Measurements from ENCODE around the gene ZBTB12. TPM values are rescaled to one million over a fixed set of nuclear protein-coding genes. Genes with fewer than 3 reads are reported as not detected.

The ZBTB12 gene
- total and polyA plus RNA-seq, 9 of the 15 experiments (the other 6 are each of a cell fraction or from before 2014, with no cell fraction given) = 0.03 to 12.4 (median 5.8) TPM; not detected in 1

- TF ChIP-seq, protein P1, sequence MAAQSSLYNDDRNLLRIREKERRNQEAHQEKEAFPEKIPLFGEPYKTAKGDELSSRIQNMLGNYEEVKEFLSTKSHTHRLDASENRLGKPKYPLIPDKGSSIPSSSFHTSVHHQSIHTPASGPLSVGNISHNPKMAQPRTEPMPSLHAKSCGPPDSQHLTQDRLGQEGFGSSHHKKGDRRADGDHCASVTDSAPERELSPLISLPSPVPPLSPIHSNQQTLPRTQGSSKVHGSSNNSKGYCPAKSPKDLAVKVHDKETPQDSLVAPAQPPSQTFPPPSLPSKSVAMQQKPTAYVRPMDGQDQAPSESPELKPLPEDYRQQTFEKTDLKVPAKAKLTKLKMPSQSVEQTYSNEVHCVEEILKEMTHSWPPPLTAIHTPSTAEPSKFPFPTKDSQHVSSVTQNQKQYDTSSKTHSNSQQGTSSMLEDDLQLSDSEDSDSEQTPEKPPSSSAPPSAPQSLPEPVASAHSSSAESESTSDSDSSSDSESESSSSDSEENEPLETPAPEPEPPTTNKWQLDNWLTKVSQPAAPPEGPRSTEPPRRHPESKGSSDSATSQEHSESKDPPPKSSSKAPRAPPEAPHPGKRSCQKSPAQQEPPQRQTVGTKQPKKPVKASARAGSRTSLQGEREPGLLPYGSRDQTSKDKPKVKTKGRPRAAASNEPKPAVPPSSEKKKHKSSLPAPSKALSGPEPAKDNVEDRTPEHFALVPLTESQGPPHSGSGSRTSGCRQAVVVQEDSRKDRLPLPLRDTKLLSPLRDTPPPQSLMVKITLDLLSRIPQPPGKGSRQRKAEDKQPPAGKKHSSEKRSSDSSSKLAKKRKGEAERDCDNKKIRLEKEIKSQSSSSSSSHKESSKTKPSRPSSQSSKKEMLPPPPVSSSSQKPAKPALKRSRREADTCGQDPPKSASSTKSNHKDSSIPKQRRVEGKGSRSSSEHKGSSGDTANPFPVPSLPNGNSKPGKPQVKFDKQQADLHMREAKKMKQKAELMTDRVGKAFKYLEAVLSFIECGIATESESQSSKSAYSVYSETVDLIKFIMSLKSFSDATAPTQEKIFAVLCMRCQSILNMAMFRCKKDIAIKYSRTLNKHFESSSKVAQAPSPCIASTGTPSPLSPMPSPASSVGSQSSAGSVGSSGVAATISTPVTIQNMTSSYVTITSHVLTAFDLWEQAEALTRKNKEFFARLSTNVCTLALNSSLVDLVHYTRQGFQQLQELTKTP (IDR thresholded peaks at IDR 0.05; ENCODE audit: low read depth in 1 of 2, partially characterized antibody in 2 of 2) = no peak
- TF ChIP-seq, protein P2, sequence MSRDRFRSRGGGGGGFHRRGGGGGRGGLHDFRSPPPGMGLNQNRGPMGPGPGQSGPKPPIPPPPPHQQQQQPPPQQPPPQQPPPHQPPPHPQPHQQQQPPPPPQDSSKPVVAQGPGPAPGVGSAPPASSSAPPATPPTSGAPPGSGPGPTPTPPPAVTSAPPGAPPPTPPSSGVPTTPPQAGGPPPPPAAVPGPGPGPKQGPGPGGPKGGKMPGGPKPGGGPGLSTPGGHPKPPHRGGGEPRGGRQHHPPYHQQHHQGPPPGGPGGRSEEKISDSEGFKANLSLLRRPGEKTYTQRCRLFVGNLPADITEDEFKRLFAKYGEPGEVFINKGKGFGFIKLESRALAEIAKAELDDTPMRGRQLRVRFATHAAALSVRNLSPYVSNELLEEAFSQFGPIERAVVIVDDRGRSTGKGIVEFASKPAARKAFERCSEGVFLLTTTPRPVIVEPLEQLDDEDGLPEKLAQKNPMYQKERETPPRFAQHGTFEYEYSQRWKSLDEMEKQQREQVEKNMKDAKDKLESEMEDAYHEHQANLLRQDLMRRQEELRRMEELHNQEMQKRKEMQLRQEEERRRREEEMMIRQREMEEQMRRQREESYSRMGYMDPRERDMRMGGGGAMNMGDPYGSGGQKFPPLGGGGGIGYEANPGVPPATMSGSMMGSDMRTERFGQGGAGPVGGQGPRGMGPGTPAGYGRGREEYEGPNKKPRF (IDR thresholded peaks at IDR 0.05; ENCODE audit: low read depth, low read length) = no peak
- 0 out of 2 replicates have a peak, but pooled peaks have one; percentile 1 for TF ChIP-seq JUND (IDR thresholded peaks at IDR 0.05; ENCODE audit: borderline replicate concordance, low read depth, low read length)
- TF ChIP-seq JUND (tag; IDR thresholded peaks at IDR 0.05; ENCODE audit: borderline replicate concordance, low read depth, low read length) = 0 out of 3 replicates have a peak, but pooled peaks have one; percentile 6
- TF ChIP-seq GABPB1 (CRISPR knock-in tag; IDR thresholded peaks at IDR 0.05) = peak; percentile 67
- TF ChIP-seq RB1 (IDR thresholded peaks at IDR 0.05; ENCODE audit: low read depth) = peak; percentile 90
- TF ChIP-seq YY1 (IDR thresholded peaks at IDR 0.05; ENCODE audit: borderline replicate concordance in 1 of 3, control insufficient read depth in 1 of 3, extremely low read depth in 1 of 3, insufficient read depth in 3 of 3, insufficient read length in 1 of 3, insufficient replicate concordance in 2 of 3, low read depth in 1 of 3, low read length in 2 of 3) = peak; percentile 63 to 91 (median 83)
- peak; percentile 60 for TF ChIP-seq HCFC1 (IDR thresholded peaks at IDR 0.05; ENCODE audit: low read depth, low read length)
- peak; percentile 89 for TF ChIP-seq REST (IDR thresholded peaks at IDR 0.05; ENCODE audit: borderline replicate concordance)
- 0 out of 2 replicates have a peak, but pooled peaks have one; percentile 63 for TF ChIP-seq REST (CRISPR knock-in tag; IDR thresholded peaks at IDR 0.05; ENCODE audit: low read depth)
- peak; percentile 70; the same call in 1 of the 2 replicates for TF ChIP-seq ETV5 (CRISPR knock-in tag; IDR thresholded peaks at IDR 0.05; ENCODE audit: low read depth)
These were observed 4.1 kb downstream of the ZBTB12 start, which contains the start of gene EHMT2 (continued) for GRCh38 chr6:31897612-31898382.
